ENCODE results near the gene FXYD7. TPM values are rescaled to one million over a fixed set of nuclear protein-coding genes. Genes with fewer than 3 reads are reported as not detected.

Gene FXYD7
- total and polyA plus RNA-seq, 9 donors, result 0.38 to 1.4 (median 0.68) TPM

DNA sequence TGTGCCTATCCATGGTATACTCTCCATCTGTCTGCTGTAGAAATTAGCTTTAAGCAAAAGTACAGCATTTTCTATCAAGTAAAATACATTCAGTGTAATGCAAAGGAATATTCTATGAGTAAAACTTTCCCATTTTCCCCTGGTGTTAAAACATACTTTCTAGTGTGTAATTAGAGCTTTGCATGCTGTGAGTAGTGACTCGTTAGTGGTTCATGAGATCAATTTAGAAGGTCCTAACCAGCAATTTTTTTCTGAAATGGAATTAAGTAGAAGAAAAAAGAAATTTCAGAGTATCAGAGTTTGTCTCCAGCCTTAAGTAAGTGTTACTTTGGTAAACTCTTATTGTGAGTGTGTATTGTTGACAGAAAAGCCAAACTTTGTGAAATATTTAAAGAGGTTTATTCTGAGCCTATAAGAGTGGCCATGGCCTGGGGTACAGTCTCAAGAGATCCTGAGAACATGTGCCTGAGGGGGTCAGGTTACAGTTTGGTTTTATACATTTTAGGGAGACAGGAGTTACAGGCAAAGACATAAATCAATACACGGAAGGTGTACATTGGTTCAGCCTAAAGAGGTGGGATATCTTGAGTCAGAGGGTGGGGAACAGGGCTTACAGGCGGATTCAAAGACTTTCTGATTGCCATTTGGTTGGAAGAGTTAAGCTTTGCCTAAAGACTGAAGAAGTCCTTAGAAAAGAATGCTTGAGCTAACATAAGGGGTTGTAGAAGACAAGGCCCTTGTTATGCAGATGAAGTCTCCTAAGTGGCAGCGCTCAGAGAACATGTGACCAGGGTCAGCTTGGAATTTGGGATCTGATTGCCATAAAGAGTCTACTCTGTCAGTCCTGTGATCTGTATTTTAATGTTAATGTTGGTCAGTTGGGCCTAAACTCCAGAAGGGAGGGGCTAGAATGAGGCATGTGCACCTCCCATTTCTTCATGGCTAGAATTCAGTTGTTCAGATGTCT lies 60.0 kb downstream of the FXYD7 start:
- no peaks in the 10 kb centered on the region for H3K9me3 ChIP-seq (replicated peaks; ENCODE audit: control insufficient read depth, low read depth, low read length)
- no peaks in the 10 kb centered on the region for H3K36me3 ChIP-seq (ENCODE audit: control insufficient read depth, insufficient read depth, low read length)
- no peak overlapping the region for H3K4me3 ChIP-seq (ENCODE audit: low read length)
- WGBS (ENCODE audit: insufficient coverage), result 48% methylated on average over 3 of the region's 4 CpGs
- no peak overlapping the region for H3K27ac ChIP-seq (ENCODE audit: low read length)
- no peak for DNase-seq
- H3K4me1 ChIP-seq (ENCODE audit: control insufficient read depth, insufficient read depth, low read length), result no peaks in the 10 kb centered on the region
- no peaks in the 10 kb centered on the region for H3K27me3 ChIP-seq (ENCODE audit: control insufficient read depth, insufficient read depth, low read length)

Other genes starting within 250 kb of the FXYD7 start
- 3.9 TPM for gene ZNF30, start 216.4 kb upstream of the FXYD7 start, total RNA-seq
- gene ZNF30, start 216.4 kb upstream of the FXYD7 start, polyA plus RNA-seq (ENCODE audit: insufficient read depth in 1 of 8, insufficient read length in 8 of 8, low replicate concordance in 1 of 8), result 1 to 10 TPM; 2.8 to 4.9 (median 3.6) TPM
- 5.1 TPM for gene ZNF792, start 179.0 kb upstream of the FXYD7 start, total RNA-seq
- gene ZNF792, start 179.0 kb upstream of the FXYD7 start, polyA plus RNA-seq (ENCODE audit: insufficient read depth in 1 of 8, insufficient read length in 8 of 8, low replicate concordance in 1 of 8), result 1 to 10 TPM; 2.1 to 3.3 (median 2.5) TPM
- gene GRAMD1A, start 142.9 kb upstream of the FXYD7 start, total RNA-seq, result 16.0 TPM
- 10 to 100 TPM; 33.3 to 48.0 (median 38.4) TPM for gene GRAMD1A, start 142.9 kb upstream of the FXYD7 start, polyA plus RNA-seq (ENCODE audit: insufficient read depth in 1 of 8, insufficient read length in 8 of 8, low replicate concordance in 1 of 8)
- 3.2 TPM for gene SCN1B, start 112.8 kb upstream of the FXYD7 start, total RNA-seq
- 1 to 10 TPM; 3.0 to 6.7 (median 3.7) TPM for gene SCN1B, start 112.8 kb upstream of the FXYD7 start, polyA plus RNA-seq (ENCODE audit: insufficient read depth in 1 of 8, insufficient read length in 8 of 8, low replicate concordance in 1 of 8)
- gene HPN, start 101.5 kb upstream of the FXYD7 start, total RNA-seq, result 0.13 TPM
- 10 to 100 TPM in 1 of 8 donors, 1 to 10 TPM in 1, under 1 TPM in 5, not detected in 1; 0.14 to 15.6 (median 0.50) TPM for gene HPN, start 101.5 kb upstream of the FXYD7 start, polyA plus RNA-seq (ENCODE audit: insufficient read depth in 1 of 8, insufficient read length in 8 of 8, low replicate concordance in 1 of 8)
- gene FXYD3, start 27.4 kb upstream of the FXYD7 start, total RNA-seq, result 0.35 TPM
- gene FXYD3, start 27.4 kb upstream of the FXYD7 start, polyA plus RNA-seq (ENCODE audit: insufficient read depth in 1 of 8, insufficient read length in 8 of 8, low replicate concordance in 1 of 8), result 1 to 10 TPM in 3 of 8 donors, under 1 TPM in 4, not detected in 1; 0.31 to 9.3 (median 0.65) TPM
- gene LGI4, start 8.2 kb upstream of the FXYD7 start, total RNA-seq, result 8.6 TPM
- gene LGI4, start 8.2 kb upstream of the FXYD7 start, polyA plus RNA-seq (ENCODE audit: insufficient read depth in 1 of 8, insufficient read length in 8 of 8, low replicate concordance in 1 of 8), result 10 to 100 TPM in 6 of 8 donors, 1 to 10 TPM in 2; 8.4 to 16.3 (median 11.3) TPM
- gene FXYD1, start 4.4 kb upstream of the FXYD7 start, total RNA-seq, result 152 TPM
- 100 to 1,000 TPM; 144 to 301 (median 206) TPM for gene FXYD1, start 4.4 kb upstream of the FXYD7 start, polyA plus RNA-seq (ENCODE audit: insufficient read depth in 1 of 8, insufficient read length in 8 of 8, low replicate concordance in 1 of 8)
- gene FXYD5, start 11.5 kb downstream of the FXYD7 start, total RNA-seq, result 13.3 TPM
- gene FXYD5, start 11.5 kb downstream of the FXYD7 start, polyA plus RNA-seq (ENCODE audit: insufficient read depth in 1 of 8, insufficient read length in 8 of 8, low replicate concordance in 1 of 8), result 10 to 100 TPM; 16.0 to 28.1 (median 21.9) TPM
- gene FAM187B, start 85.5 kb downstream of the FXYD7 start, total RNA-seq, result not detected
- gene FAM187B, start 85.5 kb downstream of the FXYD7 start, polyA plus RNA-seq (ENCODE audit: insufficient read depth in 1 of 8, insufficient read length in 8 of 8, low replicate concordance in 1 of 8), result not detected
- 2.9 TPM for gene LSR, start 105.7 kb downstream of the FXYD7 start, total RNA-seq
- 10 to 100 TPM in 1 of 8 donors, 1 to 10 TPM in 7; 3.2 to 15.2 (median 5.7) TPM for gene LSR, start 105.7 kb downstream of the FXYD7 start, polyA plus RNA-seq (ENCODE audit: insufficient read depth in 1 of 8, insufficient read length in 8 of 8, low replicate concordance in 1 of 8)
- gene USF2, start 125.7 kb downstream of the FXYD7 start, total RNA-seq, result 44.9 TPM
- gene USF2, start 125.7 kb downstream of the FXYD7 start, polyA plus RNA-seq (ENCODE audit: insufficient read depth in 1 of 8, insufficient read length in 8 of 8, low replicate concordance in 1 of 8), result 100 to 1,000 TPM; 102 to 132 (median 109) TPM
- 0.18 TPM for gene HAMP, start 139.3 kb downstream of the FXYD7 start, total RNA-seq
- under 1 TPM in 7 of 8 donors, not detected in 1; 0.04 to 0.41 (median 0.10) TPM for gene HAMP, start 139.3 kb downstream of the FXYD7 start, polyA plus RNA-seq (ENCODE audit: insufficient read depth in 1 of 8, insufficient read length in 8 of 8, low replicate concordance in 1 of 8)
- 2.6 TPM for gene MAG, start 148.9 kb downstream of the FXYD7 start, total RNA-seq
- gene MAG, start 148.9 kb downstream of the FXYD7 start, polyA plus RNA-seq (ENCODE audit: insufficient read depth in 1 of 8, insufficient read length in 8 of 8, low replicate concordance in 1 of 8), result 1 to 10 TPM in 3 of 8 donors, under 1 TPM in 5; 0.16 to 2.5 (median 0.48) TPM
- gene CD22, start 185.9 kb downstream of the FXYD7 start, total RNA-seq, result 3.3 TPM
- gene CD22, start 185.9 kb downstream of the FXYD7 start, polyA plus RNA-seq (ENCODE audit: insufficient read depth in 1 of 8, insufficient read length in 8 of 8, low replicate concordance in 1 of 8), result 1 to 10 TPM in 3 of 8 donors, under 1 TPM in 5; 0.55 to 8.9 (median 0.92) TPM
- gene FFAR1, start 204.6 kb downstream of the FXYD7 start, total RNA-seq, result 0.04 TPM
- under 1 TPM in 2 of 8 donors, not detected in 6; 0.07 to 0.14 TPM for gene FFAR1, start 204.6 kb downstream of the FXYD7 start, polyA plus RNA-seq (ENCODE audit: insufficient read depth in 1 of 8, insufficient read length in 8 of 8, low replicate concordance in 1 of 8)
- gene FFAR3, start 215.2 kb downstream of the FXYD7 start, total RNA-seq, result 0.22 TPM
- gene FFAR3, start 215.2 kb downstream of the FXYD7 start, polyA plus RNA-seq (ENCODE audit: insufficient read depth in 1 of 8, insufficient read length in 8 of 8, low replicate concordance in 1 of 8), result under 1 TPM in 5 of 8 donors, not detected in 3; 0.06 to 0.24 (median 0.16) TPM
- not detected for gene GPR42, start 227.8 kb downstream of the FXYD7 start, total RNA-seq
- under 1 TPM in 1 of 8 donors, not detected in 7; 0.15 TPM for gene GPR42, start 227.8 kb downstream of the FXYD7 start, polyA plus RNA-seq (ENCODE audit: insufficient read depth in 1 of 8, insufficient read length in 8 of 8, low replicate concordance in 1 of 8)

Data from muscle of leg (tissue), 11 donors.